PC-9 (cell line): ENCODE data around the gene KCNH1. TPM values are rescaled to one million over a fixed set of nuclear protein-coding genes. Genes with fewer than 3 reads are reported as not detected.

ENCODE experiments used
- BruUV-seq: library from RNA; stranded (reverse); fragments of 400-500 nt; replicated peaks from 2 replicates; lab custom pipeline; 2021; lab: Mats Ljungman, UMichigan
- CTCF ChIA-PET: fragments of 300-600 bp; sonication (Branson Sonifier 250); formaldehyde crosslinking; loops from one replicate; lab custom pipeline; 2022; ENCODE audit warnings: antibody characterized with exemption; lab: Charles Lee
- POLR2A ChIA-PET: fragments of 300-600 bp; sonication (Branson Sonifier 250); formaldehyde crosslinking; loops from one replicate; lab custom pipeline; 2022; ENCODE audit warnings: antibody characterized with exemption; ENCODE audit not compliant: unreplicated experiment; lab: Charles Lee
- DNase-seq, 2 experiments: peaks; one replicate each; pipeline versions ENCODE4 v3.0.0 to v3.0.0-alpha.2; 2015 to 2022; ENCODE audit warnings: mixed read lengths in 1 of 2
- H2AFZ ChIP-seq: fragments of 200-600 bp; sonication (generic); 2 replicates; pipeline ENCODE4 v1.8.1; 2017; ENCODE audit warnings: antibody characterized with exemption
- H3F3A ChIP-seq: fragments of 200-600 bp; sonication (generic); 2 replicates; pipeline ENCODE4 v1.8.1; 2017; ENCODE audit warnings: antibody characterized with exemption, mild to moderate bottlenecking, low read depth; ENCODE audit not compliant: insufficient read depth
- H3K27ac ChIP-seq: fragments of 200-600 bp; sonication (generic); 2 replicates; pipeline ENCODE4 v1.6.1; 2016; ENCODE audit warnings: mixed run types
- H3K27me3 ChIP-seq: fragments of 200-600 bp; sonication (generic); 2 replicates; pipeline ENCODE4 v1.6.1; 2016; ENCODE audit warnings: low read depth, mixed run types; ENCODE audit not compliant: insufficient read depth
- H3K36me3 ChIP-seq: fragments of 200-600 bp; sonication (generic); 2 replicates; pipeline ENCODE4 v1.6.1; 2016; ENCODE audit warnings: low read depth, mixed run types
- H3K4me1 ChIP-seq: fragments of 200-600 bp; sonication (generic); replicated peaks from 2 replicates; pipeline ENCODE4 v1.6.1; 2016; ENCODE audit warnings: mixed run types; ENCODE audit not compliant: insufficient read depth
- H3K4me2 ChIP-seq: fragments of 200-600 bp; sonication (generic); 2 replicates; pipeline ENCODE4 v1.6.1; 2017; ENCODE audit warnings: mixed run types
- H3K4me3 ChIP-seq: fragments of 200-600 bp; sonication (generic); 2 replicates; pipeline ENCODE4 v1.6.1; 2016; ENCODE audit warnings: mixed run types
- H3K79me2 ChIP-seq: fragments of 200-600 bp; sonication (generic); 2 replicates; pipeline ENCODE4 v1.6.1; 2017; ENCODE audit warnings: low read depth, mixed run types
- H3K9me2 ChIP-seq: fragments of 200-600 bp; sonication (generic); 2 replicates; pipeline ENCODE4 v1.8.1; 2017; ENCODE audit warnings: mild to moderate bottlenecking; ENCODE audit not compliant: insufficient read depth
- H3K9me3 ChIP-seq: fragments of 200-600 bp; sonication (generic); 2 replicates; pipeline ENCODE4 v1.8.1; 2016; ENCODE audit warnings: low read depth; ENCODE audit not compliant: insufficient read depth
- H4K20me1 ChIP-seq: fragments of 200-600 bp; sonication (generic); 2 replicates; pipeline ENCODE4 v1.8.1; 2017; ENCODE audit not compliant: insufficient read depth
- EZH2 ChIP-seq: fragments of 200-600 bp; sonication (generic); IDR thresholded peaks from 2 replicates; pipeline ENCODE4 v1.8.0; 2017; ENCODE audit warnings: antibody characterized with exemption, low read depth
- intact Hi-C: fragments of 100-400 bp; cut with micrococcal nuclease; formaldehyde crosslinking; loops from one replicate; pipeline ENCODE4 v1.10.0; 2022; ENCODE audit not compliant: unreplicated experiment
- total RNA-seq: library from RNA; stranded (reverse); gene quantifications from 2 replicates; pipeline ENCODE4 v1.2.3, GENCODE V29; 2021
- TF ChIP-seq, protein P1 (sequence below): fragments of 200-600 bp; sonication (generic); conservative IDR thresholded peaks from 2 replicates; pipeline ENCODE4 v1.6.1; 2017; ENCODE audit warnings: mixed run types, antibody characterized with exemption, mild to moderate bottlenecking, moderate library complexity

Gene KCNH1
- total RNA-seq, 1 experiment from 2014 or later: not detected

DNA sequence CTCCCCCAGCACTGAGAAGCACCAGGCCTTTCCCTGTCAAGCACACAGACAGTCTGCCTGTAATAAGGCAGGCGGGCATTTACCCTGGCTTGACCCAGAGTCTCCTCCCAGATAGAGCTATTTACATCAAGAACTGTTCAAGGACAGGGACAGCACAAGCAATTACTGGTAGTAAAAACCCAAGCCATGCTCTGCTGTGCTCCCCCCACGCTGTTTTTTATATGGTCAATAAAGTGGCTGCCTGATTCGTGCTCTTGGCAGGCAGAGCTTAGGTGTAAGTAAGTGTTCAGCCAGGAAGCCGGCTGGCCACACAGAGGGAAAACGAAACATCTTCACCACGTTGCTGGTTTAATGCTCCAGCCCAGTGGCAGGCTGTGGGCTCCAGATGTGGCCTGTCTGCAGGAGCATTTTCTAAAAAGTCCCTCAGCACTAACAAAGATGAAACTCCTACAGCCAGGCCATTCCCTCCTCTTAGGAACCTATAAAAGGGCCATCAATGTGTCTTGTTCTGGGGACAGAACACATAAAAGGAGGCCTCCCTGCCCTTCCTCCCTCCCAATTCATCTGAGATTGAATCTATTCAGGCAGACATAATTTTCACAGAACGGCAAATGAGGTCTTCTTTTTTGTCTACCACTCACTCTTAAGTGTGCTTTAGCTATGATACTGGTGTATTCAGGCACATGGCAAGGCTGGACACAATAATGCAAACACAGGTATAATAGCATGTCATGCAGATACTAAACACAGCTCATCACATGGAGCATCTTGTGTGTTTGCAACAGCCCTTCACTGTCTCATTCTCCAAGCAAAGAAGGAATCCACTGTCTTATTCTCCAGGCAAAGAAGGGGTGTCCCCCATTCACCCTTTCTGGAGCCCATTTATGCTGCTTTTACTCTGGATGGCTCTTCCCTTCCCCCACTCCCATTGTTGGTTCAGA lies 426.4 kb downstream of the KCNH1 start:
- H3K27ac ChIP-seq: no peak overlapping the region
- no peaks in the 10 kb centered on the region for H4K20me1 ChIP-seq
- H3K27me3 ChIP-seq: 0 out of 2 replicates have a peak, but pooled peaks cover 5% of the 10 kb centered on the region
- no peaks in the 10 kb centered on the region for H3K9me3 ChIP-seq
- BruUV-seq: no TSS peak
- H3K4me3 ChIP-seq: no peak overlapping the region
- DNase-seq: no peak
- H3K9me2 ChIP-seq: no peaks in the 10 kb centered on the region
- H3K36me3 ChIP-seq: no peaks in the 10 kb centered on the region
- no peaks in the 10 kb centered on the region for H3K4me1 ChIP-seq
- no peak for TF ChIP-seq EZH2
- TF ChIP-seq, protein P1, sequence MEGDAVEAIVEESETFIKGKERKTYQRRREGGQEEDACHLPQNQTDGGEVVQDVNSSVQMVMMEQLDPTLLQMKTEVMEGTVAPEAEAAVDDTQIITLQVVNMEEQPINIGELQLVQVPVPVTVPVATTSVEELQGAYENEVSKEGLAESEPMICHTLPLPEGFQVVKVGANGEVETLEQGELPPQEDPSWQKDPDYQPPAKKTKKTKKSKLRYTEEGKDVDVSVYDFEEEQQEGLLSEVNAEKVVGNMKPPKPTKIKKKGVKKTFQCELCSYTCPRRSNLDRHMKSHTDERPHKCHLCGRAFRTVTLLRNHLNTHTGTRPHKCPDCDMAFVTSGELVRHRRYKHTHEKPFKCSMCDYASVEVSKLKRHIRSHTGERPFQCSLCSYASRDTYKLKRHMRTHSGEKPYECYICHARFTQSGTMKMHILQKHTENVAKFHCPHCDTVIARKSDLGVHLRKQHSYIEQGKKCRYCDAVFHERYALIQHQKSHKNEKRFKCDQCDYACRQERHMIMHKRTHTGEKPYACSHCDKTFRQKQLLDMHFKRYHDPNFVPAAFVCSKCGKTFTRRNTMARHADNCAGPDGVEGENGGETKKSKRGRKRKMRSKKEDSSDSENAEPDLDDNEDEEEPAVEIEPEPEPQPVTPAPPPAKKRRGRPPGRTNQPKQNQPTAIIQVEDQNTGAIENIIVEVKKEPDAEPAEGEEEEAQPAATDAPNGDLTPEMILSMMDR: no peak
- ChIA-PET CTCF (no interaction called here), POLR2A (no interaction called here)
- H3K79me2 ChIP-seq: no peaks in the 10 kb centered on the region
- no peak overlapping the region for H2AFZ ChIP-seq
- H3K4me2 ChIP-seq: no peak overlapping the region
- intact Hi-C loops: no loop called here
- H3F3A ChIP-seq: no peaks in the 10 kb centered on the region

- BruUV-seq: no TSS peak
- no peaks in the 10 kb centered on the region for H3K9me3 ChIP-seq
- no peak for TF ChIP-seq EZH2
- TF ChIP-seq, protein P1: no peak
- CTCF ChIA-PET: no interaction called here
- H3K9me2 ChIP-seq: no peaks in the 10 kb centered on the region
- no peak overlapping the region for H3K27ac ChIP-seq
- POLR2A ChIA-PET: no interaction called here
- intact Hi-C loops: no loop called here
- DNase-seq: no peak
- no peak overlapping the region for H2AFZ ChIP-seq
- no peaks in the 10 kb centered on the region for H3F3A ChIP-seq
- no peak overlapping the region for H3K4me3 ChIP-seq
- H3K4me1 ChIP-seq: no peaks in the 10 kb centered on the region
- no peaks in the 10 kb centered on the region for H3K36me3 ChIP-seq
- H3K79me2 ChIP-seq: no peaks in the 10 kb centered on the region
- H3K4me2 ChIP-seq: no peak overlapping the region
- 0 out of 2 replicates have a peak, but pooled peaks cover 5% of the 10 kb centered on the region for H3K27me3 ChIP-seq
- no peaks in the 10 kb centered on the region for H4K20me1 ChIP-seq
Measured at GRCh38 chr1:210706246-210706645, 427.7 kb downstream of the KCNH1 start.

DNA sequence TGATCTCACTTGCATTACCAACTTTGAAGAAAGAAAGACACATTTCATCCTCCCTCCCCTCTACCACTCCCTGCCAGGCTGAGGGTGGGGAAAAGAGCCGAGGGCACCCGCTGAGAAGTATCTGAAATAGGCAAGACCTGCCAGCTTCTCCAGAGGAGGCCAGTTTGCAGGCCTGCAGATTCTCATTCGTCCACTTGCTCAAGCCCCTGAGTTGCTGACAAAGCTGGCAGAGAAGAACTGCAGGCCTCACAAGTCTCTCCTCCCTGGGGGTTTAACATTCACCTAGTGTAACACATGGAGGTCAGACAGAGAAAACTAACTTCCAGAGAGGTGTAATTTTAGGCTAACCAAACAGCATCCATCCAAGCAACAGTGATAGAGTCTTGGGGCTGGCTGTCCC lies 428.9 kb downstream of the KCNH1 start:
- no peaks in the 10 kb centered on the region for H3K79me2 ChIP-seq
- CTCF ChIA-PET: no interaction called here
- H3K4me3 ChIP-seq: no peak overlapping the region
- BruUV-seq: no TSS peak
- H3K27ac ChIP-seq: no peak overlapping the region
- no peaks in the 10 kb centered on the region for H3K9me2 ChIP-seq
- intact Hi-C loops: no loop called here
- no peak overlapping the region for H2AFZ ChIP-seq
- H3K4me1 ChIP-seq: no peaks in the 10 kb centered on the region
- POLR2A ChIA-PET: no interaction called here
- TF ChIP-seq, protein P1: no peak
- TF ChIP-seq EZH2: no peak
- no peaks in the 10 kb centered on the region for H3F3A ChIP-seq
- no peak for DNase-seq
- 0 out of 2 replicates have a peak, but pooled peaks cover 5% of the 10 kb centered on the region for H3K27me3 ChIP-seq
- H3K4me2 ChIP-seq: no peak overlapping the region
- no peaks in the 10 kb centered on the region for H4K20me1 ChIP-seq
- H3K36me3 ChIP-seq: no peaks in the 10 kb centered on the region
- H3K9me3 ChIP-seq: no peaks in the 10 kb centered on the region
